B cell (primary cell): ENCODE results near the gene DLG2. TPM values are rescaled to one million over a fixed set of nuclear protein-coding genes. Genes with fewer than 3 reads are reported as not detected.

Source experiments
- ATAC-seq: fragments of 200-7000 bp; cut with Tn5 transposase; one replicate; pipeline ENCODE4 v1.10.0; 2021; ENCODE audit warnings: low read depth, mild to moderate bottlenecking, moderate number of reproducible peaks, moderate library complexity
- CTCF ChIA-PET: fragments of 350-600 bp; sonication (Branson Sonifier 250); formaldehyde crosslinking; loops from one replicate; lab custom pipeline; 2021; ENCODE audit warnings: antibody characterized with exemption, inconsistent platforms; lab: Charles Lee
- POLR2A ChIA-PET: fragments of 350-600 bp; sonication (Branson Sonifier 250); formaldehyde crosslinking; loops from one replicate; lab custom pipeline; 2021; ENCODE audit warnings: antibody characterized with exemption; lab: Charles Lee
- DNase-seq: peaks from one replicate; pipeline ENCODE4 v3.0.0; 2013
- H2AFZ ChIP-seq: 2 replicates; pipeline ENCODE4 v1.6.1; 2012; ENCODE audit warnings: mild to moderate bottlenecking, low read depth, low read length; ENCODE audit not compliant: insufficient read depth, poor library complexity, severe bottlenecking
- H3K27ac ChIP-seq, 2 donors: 1 replicate in 1 of 2; 2 replicates in 1 of 2; pipeline ENCODE4 v1.5.1; 2012 to 2013; ENCODE audit warnings: low read length in 2 of 2, mild to moderate bottlenecking in 2 of 2, moderate library complexity in 1 of 2
- H3K27me3 ChIP-seq, 4 experiments: fragments of 200-600 bp in 1 of 4; sonication (generic) in 1 of 4; replicated peaks in 1 of 4; 1 replicate in 2 of 4; 2 replicates in 2 of 4; pipeline versions ENCODE4 v1.6.1 to v1.7.0; 2013 to 2016; ENCODE audit warnings: low read length in 3 of 4, mild to moderate bottlenecking in 2 of 4, mixed read lengths in 1 of 4, moderate library complexity in 1 of 4; ENCODE audit not compliant: insufficient read depth in 4 of 4, control insufficient read depth in 3 of 4; ENCODE audit errors: control extremely low read depth in 1 of 4
- H3K36me3 ChIP-seq, 2 experiments: replicated peaks in 1 of 2; 1 replicate in 1 of 2; 2 replicates in 1 of 2; pipeline versions ENCODE4 v1.6.1 to v1.7.1; 2013; ENCODE audit warnings: low read length in 1 of 2; ENCODE audit not compliant: insufficient read depth in 2 of 2, control insufficient read depth in 1 of 2; ENCODE audit errors: control extremely low read depth in 1 of 2, extremely low read depth in 1 of 2
- H3K4me1 ChIP-seq, 2 donors: fragments of 200-600 bp in 1 of 2; sonication (generic) in 1 of 2; 1 replicate in 1 of 2; 2 replicates in 1 of 2; pipeline versions ENCODE4 v1.5.1 to v1.6.1; 2013 to 2017; ENCODE audit warnings: low read length in 2 of 2; ENCODE audit not compliant: control insufficient read depth in 2 of 2, insufficient read depth in 2 of 2
- H3K4me2 ChIP-seq: replicated peaks from 2 replicates; pipeline ENCODE3; 2012; ENCODE audit warnings: mild to moderate bottlenecking, low read depth, low read length; ENCODE audit not compliant: poor library complexity, severe bottlenecking
- H3K4me3 ChIP-seq, 5 experiments: fragments of 200-600 bp in 1 of 5; sonication (generic) in 1 of 5; 1 replicate in 3 of 5; 2 replicates in 2 of 5; pipeline versions ENCODE4 v1.5.1 to v1.7.0; 2011 to 2016; ENCODE audit warnings: low read length in 4 of 5, mild to moderate bottlenecking in 4 of 5, low read depth in 2 of 5, control low read depth in 1 of 5, moderate library complexity in 1 of 5; ENCODE audit not compliant: insufficient read depth in 1 of 5; ENCODE audit errors: control extremely low read depth in 1 of 5, extremely low read depth in 1 of 5
- H3K79me2 ChIP-seq: fragments of 200-600 bp; sonication (generic); one replicate; pipeline ENCODE4 v1.6.0; 2016; ENCODE audit warnings: low read length; ENCODE audit not compliant: control insufficient read depth, insufficient read depth
- H3K9ac ChIP-seq: fragments of 200-600 bp; sonication (generic); 2 replicates; pipeline ENCODE4 v1.6.1; 2017; ENCODE audit warnings: mild to moderate bottlenecking, low read length, moderate library complexity
- H3K9me3 ChIP-seq, 3 donors: one replicate each; pipeline versions ENCODE4 v1.6.1 to v1.7.1; 2013; ENCODE audit warnings: low read length in 2 of 3; ENCODE audit not compliant: control insufficient read depth in 2 of 3, insufficient read depth in 1 of 3; ENCODE audit errors: control extremely low read depth in 1 of 3
- H4K20me1 ChIP-seq: 2 replicates; pipeline ENCODE4 v1.6.0; 2012; ENCODE audit warnings: mild to moderate bottlenecking, low read length; ENCODE audit not compliant: insufficient read depth, control insufficient read depth, poor library complexity, severe bottlenecking
- H3K27ac Mint-ChIP-seq: one replicate; pipeline ENCODE4 v1.8.0; 2021; ENCODE audit warnings: mixed read lengths
- H3K27me3 Mint-ChIP-seq: one replicate; pipeline ENCODE4 v1.8.0; 2021; ENCODE audit warnings: mixed read lengths
- H3K4me1 Mint-ChIP-seq: one replicate; pipeline ENCODE4 v1.8.0; 2021; ENCODE audit warnings: mixed read lengths
- H3K4me3 Mint-ChIP-seq: one replicate; pipeline ENCODE4 v1.8.0; 2021; ENCODE audit warnings: mixed read lengths
- H3K9me3 Mint-ChIP-seq: one replicate; pipeline ENCODE4 v1.8.0; 2022; ENCODE audit warnings: mixed read lengths; ENCODE audit not compliant: insufficient read depth
- CTCF ChIP-seq: fragments of 200-600 bp; IDR thresholded peaks from one replicate; pipeline ENCODE4 v1.8.0; 2022; ENCODE audit warnings: antibody characterized with exemption, mild to moderate bottlenecking
- EZH2 ChIP-seq: IDR thresholded peaks from 2 replicates; pipeline ENCODE4 v1.6.1; 2012; ENCODE audit warnings: borderline replicate concordance, low read depth, mild to moderate bottlenecking, moderate library complexity, low read length; ENCODE audit not compliant: insufficient read depth, poor library complexity, severe bottlenecking
- WGBS: methylation state at CpG from one replicate; pipeline ENCODE4 v1.1.5; 2013; ENCODE audit warnings: missing lambda C conversion rate; ENCODE audit not compliant: insufficient coverage; 5-methylcytosine and 5-hydroxymethylcytosine counted together
- intact Hi-C: fragments of 100-400 bp; cut with micrococcal nuclease; formaldehyde crosslinking; loops from one replicate; pipeline ENCODE4 v1.10.0; 2022
- polyA plus RNA-seq: library from polyadenylated mRNA; depleted of rRNA; stranded (reverse); fragments of >200 nt; gene quantifications from 2 replicates; pipeline ENCODE4 v1.2.3, GENCODE V29; 2012
- total RNA-seq, 2 donors: library from RNA; stranded (reverse); fragments of 120-200 nt in 1 of 2; gene quantifications; 1 replicate in 1 of 2; 2 replicates in 1 of 2; pipeline versions ENCODE4 v1.2.3 to v1.2.4, GENCODE V29; 2013 to 2022

The DLG2 gene
- total and polyA plus RNA-seq, 2 donors (not counting 1 experiment from before 2014, with no cell fraction given), result 0.54 to 5.4 TPM

GRCh38 chr11:84905411-84905810, 721.7 kb downstream of the DLG2 start:
- H3K27me3 Mint-ChIP-seq, result no peaks in the 10 kb centered on the region
- Histone ChIP-seq H2AFZ (no peak overlapping the region), H4K20me1 (no peaks in the 10 kb centered on the region), H3K36me3 (no peaks in the 10 kb centered on the region), H3K4me2 (no peak overlapping the region), H3K27ac (no peak overlapping the region), H3K9me3 (no peaks in the 10 kb centered on the region), H3K4me3 (no peak overlapping the region), H3K27me3 (no peaks in the 10 kb centered on the region), H3K4me1 (no peaks in the 10 kb centered on the region), H3K9ac (no peak overlapping the region), H3K79me2 (no peaks in the 10 kb centered on the region)
- H3K27ac Mint-ChIP-seq, result no peak overlapping the region
- TF ChIP-seq CTCF (no peak), EZH2 (no peak)
- ChIA-PET POLR2A (no interaction called here), CTCF (no interaction called here)
- DNase-seq (no peak), ATAC-seq (no peak)
- no CpG with 5 or more reads among the region's 1 CpG for WGBS
- no peak overlapping the region for H3K4me3 Mint-ChIP-seq
- H3K9me3 Mint-ChIP-seq, result no peaks in the 10 kb centered on the region
- intact Hi-C loops, result no loop called here
- no peaks in the 10 kb centered on the region for H3K4me1 Mint-ChIP-seq

- Histone ChIP-seq H2AFZ (no peak overlapping the region), H3K36me3 (no peaks in the 10 kb centered on the region), H3K79me2 (no peaks in the 10 kb centered on the region), H3K9me3 (no peaks in the 10 kb centered on the region), H3K27ac (no peak overlapping the region), H4K20me1 (no peaks in the 10 kb centered on the region), H3K9ac (no peak overlapping the region), H3K4me1 (no peaks in the 10 kb centered on the region), H3K4me2 (no peak overlapping the region), H3K4me3 (no peak overlapping the region), H3K27me3 (no peaks in the 10 kb centered on the region)
- ATAC-seq (no peak), DNase-seq (no peak)
- intact Hi-C loops, result no loop called here
- TF ChIP-seq EZH2 (no peak), CTCF (no peak)
- CTCF ChIA-PET, result no interaction called here
- WGBS, result 63% methylated on average over 3 of the region's 3 CpGs
- H3K4me3 Mint-ChIP-seq, result no peak overlapping the region
- H3K27me3 Mint-ChIP-seq, result peaks cover 6% of the 10 kb centered on the region
- no peak overlapping the region for H3K27ac Mint-ChIP-seq
- H3K9me3 Mint-ChIP-seq, result no peaks in the 10 kb centered on the region
- no peaks in the 10 kb centered on the region for H3K4me1 Mint-ChIP-seq
- POLR2A ChIA-PET, result no interaction called here
These were observed 724.7 kb downstream of the DLG2 start for GRCh38 chr11:84902445-84902844.
